BLaER1 (cell line): Measurements from ENCODE around the gene KCTD18.

ENCODE experiments used
- H3K27ac ChIP-seq: shearing (Covaris generic); formaldehyde crosslinking; 2 replicates; pipeline ENCODE4 v1.8.1; 2022
- H3K27me3 ChIP-seq: shearing (Covaris generic); formaldehyde crosslinking; 2 replicates; pipeline ENCODE4 v1.8.1; 2022
- H3K36me3 ChIP-seq: shearing (Covaris generic); formaldehyde crosslinking; 2 replicates; pipeline ENCODE4 v1.8.1; 2022
- H3K4me1 ChIP-seq: shearing (Covaris generic); formaldehyde crosslinking; 2 replicates; pipeline ENCODE4 v1.8.1; 2022
- H3K4me2 ChIP-seq: shearing (Covaris generic); formaldehyde crosslinking; 2 replicates; pipeline ENCODE4 v1.8.1; 2022
- H3K4me3 ChIP-seq: shearing (Covaris generic); formaldehyde crosslinking; 2 replicates; pipeline ENCODE4 v1.8.1; 2022
- H3K9ac ChIP-seq: shearing (Covaris generic); formaldehyde crosslinking; 2 replicates; pipeline ENCODE4 v1.8.1; 2022
- H3K9me3 ChIP-seq: shearing (Covaris generic); formaldehyde crosslinking; 2 replicates; pipeline ENCODE4 v1.8.1; 2022
- H4K20me1 ChIP-seq: shearing (Covaris generic); formaldehyde crosslinking; 2 replicates; pipeline ENCODE4 v1.8.1; 2022
- Cebpa-rat ChIP-seq: shearing (Covaris generic); IDR thresholded peaks from 2 replicates; pipeline ENCODE4 v1.8.1; 2022

KCTD18 gene

DNA sequence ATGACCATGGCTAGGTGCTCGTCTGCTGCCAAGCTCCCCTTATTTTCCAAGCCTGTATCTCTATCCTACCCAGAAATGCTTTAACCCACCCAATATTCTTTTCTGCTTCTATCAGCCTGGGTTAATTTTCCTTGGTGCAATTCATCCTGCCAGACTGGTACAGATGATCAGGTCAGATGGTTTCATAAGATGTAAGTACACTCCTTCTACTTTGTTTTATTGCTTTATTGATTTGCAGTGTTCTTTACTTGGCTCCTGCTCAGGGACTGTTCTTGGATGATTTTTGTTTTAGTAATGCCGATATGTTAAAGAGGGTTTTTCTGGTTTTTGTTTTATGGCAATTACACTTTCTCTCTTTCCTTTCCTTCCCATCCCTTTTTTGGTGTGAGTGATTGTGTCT is 13.7 kb upstream of the KCTD18 start:
- Histone ChIP-seq H3K9ac (no peak overlapping the region), H4K20me1 (no peaks in the 10 kb centered on the region), H3K4me3 (no peak overlapping the region), H3K9me3 (no peaks in the 10 kb centered on the region), H3K36me3 (no peaks in the 10 kb centered on the region), H3K27ac (no peak overlapping the region), H3K4me2 (no peak overlapping the region), H3K4me1 (peaks cover 21% of the 10 kb centered on the region), H3K27me3 (no peaks in the 10 kb centered on the region)
- no peak for TF ChIP-seq Cebpa-rat

DNA sequence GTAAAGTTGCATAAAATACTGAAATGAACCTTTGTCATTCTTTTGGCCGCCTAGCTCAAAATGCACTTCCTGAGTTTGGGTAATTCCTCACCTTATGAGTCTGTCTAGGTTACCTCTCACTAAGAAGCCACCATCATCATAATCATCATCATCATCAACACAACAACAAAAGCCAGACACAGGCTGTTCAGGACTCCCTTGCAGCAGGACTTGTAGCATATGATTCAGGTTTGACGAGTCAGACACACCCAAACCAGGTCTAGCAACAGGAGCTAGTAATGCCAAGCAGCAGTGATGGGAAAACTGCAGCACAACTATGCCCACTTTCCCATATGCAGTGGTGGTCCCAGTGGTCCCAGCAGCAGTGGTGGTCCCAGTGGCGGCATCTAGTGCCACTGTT is 13.3 kb upstream of the KCTD18 start:
- no peak overlapping the region for H3K27ac ChIP-seq
- H3K36me3 ChIP-seq = no peaks in the 10 kb centered on the region
- no peaks in the 10 kb centered on the region for H3K27me3 ChIP-seq
- H3K4me1 ChIP-seq = peaks cover 18% of the 10 kb centered on the region
- no peaks in the 10 kb centered on the region for H3K9me3 ChIP-seq
- TF ChIP-seq Cebpa-rat = no peak
- no peak overlapping the region for H3K4me3 ChIP-seq
- H3K9ac ChIP-seq = no peak overlapping the region
- H3K4me2 ChIP-seq = no peak overlapping the region
- no peaks in the 10 kb centered on the region for H4K20me1 ChIP-seq

DNA sequence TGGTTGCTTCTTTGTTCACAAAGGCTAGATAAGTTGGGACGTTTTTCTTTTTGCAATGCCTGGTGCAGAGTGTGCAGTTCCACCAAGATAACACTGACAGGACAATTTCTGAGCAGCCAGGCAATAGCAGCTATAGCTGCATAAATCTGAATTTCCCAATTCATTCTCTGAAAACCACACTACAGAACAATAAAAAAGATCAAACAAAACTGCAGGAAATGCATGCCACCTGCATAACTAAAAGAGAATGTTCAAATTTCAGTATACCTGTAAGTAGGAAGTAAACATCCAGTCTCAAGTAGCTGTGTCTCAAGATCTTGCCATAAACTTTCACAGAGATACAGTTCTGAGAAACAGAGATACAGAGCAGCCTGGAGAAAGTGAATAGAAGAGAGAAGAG is 5.3 kb upstream of the KCTD18 start:
- H3K9ac ChIP-seq = no peak overlapping the region
- no peak for TF ChIP-seq Cebpa-rat
- H3K4me1 ChIP-seq = 0 out of 2 replicates have a peak, but pooled peaks cover 4% of the 10 kb centered on the region
- H3K27me3 ChIP-seq = no peaks in the 10 kb centered on the region
- H3K27ac ChIP-seq = no peak overlapping the region
- no peak overlapping the region for H3K4me2 ChIP-seq
- no peak overlapping the region for H3K4me3 ChIP-seq
- no peaks in the 10 kb centered on the region for H4K20me1 ChIP-seq
- no peaks in the 10 kb centered on the region for H3K9me3 ChIP-seq
- no peaks in the 10 kb centered on the region for H3K36me3 ChIP-seq

DNA sequence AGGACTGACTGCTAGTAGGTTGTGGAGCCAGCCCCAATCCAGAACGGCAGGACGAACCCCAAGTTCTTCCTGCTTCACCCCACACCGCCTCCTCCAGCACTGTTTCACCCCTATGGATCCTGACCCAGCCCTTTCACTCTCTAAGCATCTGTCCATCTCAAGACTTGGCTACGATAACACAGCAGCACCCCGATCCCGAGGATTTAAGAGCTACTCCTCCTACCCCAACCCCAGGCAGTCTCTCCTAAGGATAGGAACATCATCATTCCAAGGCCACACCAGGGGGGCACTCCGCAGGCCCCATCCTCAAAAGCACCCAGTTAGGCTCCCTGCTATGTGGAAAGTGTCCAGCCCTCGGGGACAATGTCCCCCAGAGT is 645 bp downstream of the KCTD18 start:
- Histone ChIP-seq H3K27ac (peak overlapping the region; percentile 90), H3K9ac (peak overlapping the region; percentile 95), H4K20me1 (no peaks in the 10 kb centered on the region), H3K4me1 (peaks cover 13% of the 10 kb centered on the region), H3K4me2 (peak overlapping the region; percentile 81), H3K27me3 (no peaks in the 10 kb centered on the region), H3K36me3 (peaks cover 24% of the 10 kb centered on the region), H3K4me3 (peak overlapping the region; percentile 85), H3K9me3 (no peaks in the 10 kb centered on the region)
- no peak for TF ChIP-seq Cebpa-rat

- Histone ChIP-seq H3K9me3 (peaks cover 9% of the 10 kb centered on the region), H4K20me1 (no peaks in the 10 kb centered on the region), H3K4me3 (no peak overlapping the region), H3K27me3 (no peaks in the 10 kb centered on the region), H3K9ac (no peak overlapping the region), H3K27ac (no peak overlapping the region), H3K36me3 (peaks cover 43% of the 10 kb centered on the region), H3K4me1 (peaks cover 13% of the 10 kb centered on the region), H3K4me2 (no peak overlapping the region)
- no peak for TF ChIP-seq Cebpa-rat
These were observed 2.7 kb downstream of the KCTD18 start for GRCh38 chr2:200507179-200507578.

DNA sequence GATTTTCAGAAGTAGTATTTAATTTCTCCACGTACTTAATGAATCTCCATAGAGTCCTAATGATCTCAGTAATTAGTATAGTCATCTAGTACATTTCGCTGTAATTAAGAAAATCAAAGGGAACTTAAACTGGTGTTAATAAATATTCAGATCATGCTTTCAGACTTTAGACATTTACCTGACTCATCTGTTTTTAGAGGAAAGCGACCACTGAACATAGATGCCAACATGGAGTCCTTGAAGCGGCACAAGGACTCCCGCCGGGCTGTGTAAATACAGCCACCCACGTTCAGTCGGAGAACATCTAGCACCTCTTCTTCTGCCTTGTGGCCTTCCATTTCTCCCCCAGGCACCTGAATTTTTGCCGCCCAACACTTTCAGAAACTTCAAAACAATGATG is 3.2 kb downstream of the KCTD18 start:
- H3K4me3 ChIP-seq = no peak overlapping the region
- H3K4me1 ChIP-seq = peaks cover 13% of the 10 kb centered on the region
- H4K20me1 ChIP-seq = no peaks in the 10 kb centered on the region
- no peak for TF ChIP-seq Cebpa-rat
- H3K36me3 ChIP-seq = peaks cover 44% of the 10 kb centered on the region
- no peak overlapping the region for H3K4me2 ChIP-seq
- no peak overlapping the region for H3K27ac ChIP-seq
- peaks cover 10% of the 10 kb centered on the region for H3K9me3 ChIP-seq
- H3K9ac ChIP-seq = no peak overlapping the region
- no peaks in the 10 kb centered on the region for H3K27me3 ChIP-seq

- Histone ChIP-seq H3K27me3 (no peaks in the 10 kb centered on the region), H3K36me3 (peaks cover 53% of the 10 kb centered on the region), H3K4me1 (no peaks in the 10 kb centered on the region), H4K20me1 (no peaks in the 10 kb centered on the region), H3K4me3 (no peak overlapping the region), H3K4me2 (no peak overlapping the region), H3K27ac (no peak overlapping the region), H3K9me3 (peaks cover 10% of the 10 kb centered on the region), H3K9ac (no peak overlapping the region)
- no peak for TF ChIP-seq Cebpa-rat
These were observed 7.7 kb downstream of the KCTD18 start for GRCh38 chr2:200502196-200502595.

DNA sequence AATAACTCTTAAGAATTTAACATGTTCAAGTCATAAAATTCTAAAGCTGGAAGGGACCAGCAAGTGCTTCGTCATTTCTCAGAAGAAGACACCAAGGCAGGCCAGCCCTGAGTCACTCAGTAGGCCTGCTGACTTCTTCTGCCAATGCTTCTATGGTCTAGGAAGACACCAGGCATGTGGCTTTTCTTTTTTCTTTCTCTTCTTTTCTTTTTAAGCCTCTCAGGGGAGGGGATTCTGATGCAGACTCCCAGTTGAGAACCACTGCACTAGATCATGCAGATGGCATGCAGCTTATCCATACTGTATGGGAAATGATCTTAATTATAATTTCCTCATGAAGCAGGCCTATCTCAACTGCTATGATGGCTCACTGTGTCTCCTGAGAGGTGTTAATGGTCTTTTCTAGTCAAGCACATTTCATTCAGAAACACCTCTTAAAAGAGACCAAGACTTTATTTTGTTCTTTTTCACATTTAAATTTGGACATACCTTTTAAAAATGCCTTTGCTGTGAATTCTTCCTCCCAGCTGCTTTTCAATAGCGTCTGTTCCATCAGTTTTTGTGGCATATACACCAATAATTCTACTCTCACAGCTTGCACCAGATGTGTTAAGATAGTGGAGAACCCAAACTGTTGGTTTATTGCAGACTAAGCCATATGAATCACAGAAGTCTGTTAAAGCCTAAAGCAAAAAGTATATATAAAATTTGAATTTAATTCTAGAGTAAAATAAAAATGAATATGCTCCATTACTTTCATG is 11.3 kb downstream of the KCTD18 start:
- TF ChIP-seq Cebpa-rat = no peak
- H3K36me3 ChIP-seq = peaks cover 45% of the 10 kb centered on the region
- H3K4me2 ChIP-seq = no peak overlapping the region
- no peaks in the 10 kb centered on the region for H4K20me1 ChIP-seq
- H3K9ac ChIP-seq = no peak overlapping the region
- no peaks in the 10 kb centered on the region for H3K4me1 ChIP-seq
- H3K9me3 ChIP-seq = peaks cover 10% of the 10 kb centered on the region
- no peak overlapping the region for H3K27ac ChIP-seq
- H3K27me3 ChIP-seq = no peaks in the 10 kb centered on the region
- H3K4me3 ChIP-seq = no peak overlapping the region

- Histone ChIP-seq H3K4me2 (no peak overlapping the region), H3K36me3 (peaks cover 49% of the 10 kb centered on the region)
- no peak for TF ChIP-seq Cebpa-rat
These were observed 13.2 kb downstream of the KCTD18 start for GRCh38 chr2:200496696-200497095.

DNA sequence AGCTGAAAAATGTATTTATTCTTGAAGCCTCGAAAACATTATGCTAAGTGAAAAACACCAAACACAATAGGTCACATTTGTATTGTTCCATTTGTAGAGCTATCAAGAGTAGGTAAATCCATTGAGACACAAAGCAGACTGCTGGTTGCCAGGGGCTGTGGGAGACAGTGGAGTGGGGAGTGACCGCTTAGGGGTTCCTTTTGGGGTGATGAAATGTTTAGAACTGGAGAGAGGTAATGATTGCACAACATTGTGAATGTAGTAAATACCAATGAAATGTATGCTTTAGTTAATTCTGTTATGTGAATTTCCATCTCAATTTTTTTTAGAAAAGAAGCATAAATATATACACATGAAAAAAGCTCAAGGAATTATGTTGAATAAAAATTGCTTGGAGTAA is 15.8 kb downstream of the KCTD18 start:
- Histone ChIP-seq H3K27me3 (no peaks in the 10 kb centered on the region), H3K36me3 (peaks cover 73% of the 10 kb centered on the region), H3K4me1 (no peaks in the 10 kb centered on the region), H3K9ac (no peak overlapping the region), H4K20me1 (no peaks in the 10 kb centered on the region), H3K4me2 (no peak overlapping the region), H3K27ac (no peak overlapping the region), H3K9me3 (no peaks in the 10 kb centered on the region), H3K4me3 (no peak overlapping the region)
- TF ChIP-seq Cebpa-rat = no peak; the same call in 1 of the 2 replicates

More at GRCh38 chr2:200496696-200497095, 13.2 kb downstream of the KCTD18 start:
- Histone ChIP-seq H3K4me1 (no peaks in the 10 kb centered on the region), H3K27me3 (no peaks in the 10 kb centered on the region), H3K27ac (no peak overlapping the region), H3K9me3 (no peaks in the 10 kb centered on the region), H4K20me1 (no peaks in the 10 kb centered on the region), H3K9ac (no peak overlapping the region), H3K4me3 (no peak overlapping the region)
